Mesenchymal stem cell (in vitro differentiated cells and primary cell): ENCODE data around the gene CABP1.

ENCODE experiments used
- DNase-seq: peaks from one replicate; pipeline ENCODE4 v3.0.0-alpha.2; 2013
- H2AFZ ChIP-seq: one replicate; pipeline ENCODE4 v1.6.1; 2013; ENCODE audit warnings: low read depth, mild to moderate bottlenecking, control low read depth, inconsistent platforms, low read length, moderate library complexity
- H2AK5ac ChIP-seq: 2 replicates; pipeline ENCODE4 v1.6.1; 2013; ENCODE audit warnings: low read length, moderate library complexity, mild to moderate bottlenecking, inconsistent platforms; ENCODE audit not compliant: severe bottlenecking
- H2BK120ac ChIP-seq: one replicate; pipeline ENCODE4 v1.6.1; 2013; ENCODE audit warnings: low read depth, mild to moderate bottlenecking, inconsistent platforms, low read length, moderate library complexity
- H2BK12ac ChIP-seq, 2 experiments: one replicate each; pipeline ENCODE4 v1.6.1; 2013; ENCODE audit warnings: inconsistent platforms in 2 of 2, low read length in 2 of 2, mild to moderate bottlenecking in 2 of 2, moderate library complexity in 2 of 2, control low read depth in 1 of 2
- H2BK15ac ChIP-seq: one replicate; pipeline ENCODE4 v1.6.1; 2013; ENCODE audit warnings: mild to moderate bottlenecking, low read depth, inconsistent platforms; ENCODE audit not compliant: poor library complexity, severe bottlenecking
- H2BK5ac ChIP-seq: 2 replicates; pipeline ENCODE4 v1.6.1; 2013; ENCODE audit warnings: low read depth, mild to moderate bottlenecking, low read length, control low read depth, inconsistent platforms; ENCODE audit not compliant: poor library complexity, severe bottlenecking
- H3K14ac ChIP-seq, 2 experiments: one replicate each; pipeline ENCODE4 v1.6.1; 2013; ENCODE audit warnings: inconsistent platforms in 2 of 2, low read length in 2 of 2, control low read depth in 1 of 2, mild to moderate bottlenecking in 1 of 2, moderate library complexity in 1 of 2
- H3K18ac ChIP-seq, 2 experiments: one replicate each; pipeline ENCODE4 v1.6.1; 2013; ENCODE audit warnings: inconsistent platforms in 2 of 2, low read length in 2 of 2, control low read depth in 1 of 2, low read depth in 1 of 2, mild to moderate bottlenecking in 1 of 2
- H3K23ac ChIP-seq, 2 experiments: one replicate each; pipeline ENCODE4 v1.6.1; 2013; ENCODE audit warnings: inconsistent platforms in 2 of 2, low read length in 2 of 2, mild to moderate bottlenecking in 2 of 2, moderate library complexity in 2 of 2, control low read depth in 1 of 2
- H3K27ac ChIP-seq: 2 replicates; pipeline ENCODE4 v1.5.1; 2013; ENCODE audit warnings: mild to moderate bottlenecking, moderate library complexity, low read length, control low read depth, inconsistent platforms; ENCODE audit not compliant: poor library complexity, severe bottlenecking
- H3K27me3 ChIP-seq, 2 experiments: 2 replicates each; pipeline versions ENCODE4 v1.6.1 to v1.7.0; 2013; ENCODE audit warnings: low read length in 2 of 2, mild to moderate bottlenecking in 2 of 2, moderate library complexity in 2 of 2, control low read depth in 1 of 2, inconsistent platforms in 1 of 2; ENCODE audit not compliant: control insufficient read depth in 1 of 2, insufficient read depth in 1 of 2
- H3K36me3 ChIP-seq, 2 experiments: 2 replicates each; pipeline versions ENCODE4 v1.6.1 to v1.7.0; 2013; ENCODE audit warnings: low read length in 2 of 2, control low read depth in 1 of 2, inconsistent platforms in 1 of 2, low read depth in 1 of 2, mild to moderate bottlenecking in 1 of 2; ENCODE audit not compliant: insufficient read depth in 2 of 2, control insufficient read depth in 1 of 2
- H3K4ac ChIP-seq, 2 experiments: one replicate each; pipeline ENCODE4 v1.6.1; 2013; ENCODE audit warnings: inconsistent platforms in 2 of 2, low read length in 2 of 2, mild to moderate bottlenecking in 2 of 2, moderate library complexity in 2 of 2, control low read depth in 1 of 2, low read depth in 1 of 2
- H3K4me1 ChIP-seq: 2 replicates; pipeline ENCODE4 v1.6.1; 2013; ENCODE audit warnings: low read depth, low read length, control low read depth; ENCODE audit not compliant: control insufficient read depth, insufficient read depth
- H3K4me2 ChIP-seq: 2 replicates; pipeline ENCODE4 v1.6.1; 2013; ENCODE audit warnings: low read length, mild to moderate bottlenecking, inconsistent platforms; ENCODE audit not compliant: poor library complexity, severe bottlenecking
- H3K4me3 ChIP-seq, 2 experiments: 2 replicates each; pipeline versions ENCODE4 v1.5.1 to v1.7.0; 2013; ENCODE audit warnings: low read length in 2 of 2, mild to moderate bottlenecking in 2 of 2, control low read depth in 1 of 2, low read depth in 1 of 2; ENCODE audit not compliant: insufficient read depth in 1 of 2
- H3K79me1 ChIP-seq: replicated peaks from 2 replicates; pipeline ENCODE4 v1.6.1; 2013; ENCODE audit warnings: mild to moderate bottlenecking, control low read depth, low read length, inconsistent platforms; ENCODE audit not compliant: poor library complexity, severe bottlenecking
- H3K9ac ChIP-seq: 2 replicates; pipeline ENCODE4 v1.7.0; 2013; ENCODE audit warnings: mild to moderate bottlenecking, low read length, moderate library complexity
- H3K9me3 ChIP-seq: 2 replicates; pipeline ENCODE4 v1.7.0; 2013; ENCODE audit warnings: mild to moderate bottlenecking, low read length; ENCODE audit not compliant: control insufficient read depth
- H4K8ac ChIP-seq: one replicate; pipeline ENCODE4 v1.6.1; 2013; ENCODE audit warnings: inconsistent platforms, mild to moderate bottlenecking, low read length, moderate library complexity
- H4K91ac ChIP-seq: one replicate; pipeline ENCODE4 v1.6.1; 2013; ENCODE audit warnings: mild to moderate bottlenecking, low read length, inconsistent platforms
- WGBS: methylation state at CpG from one replicate; pipeline ENCODE4 v1.1.7; 2013; ENCODE audit warnings: mixed read lengths; 5-methylcytosine and 5-hydroxymethylcytosine counted together

Gene CABP1

DNA sequence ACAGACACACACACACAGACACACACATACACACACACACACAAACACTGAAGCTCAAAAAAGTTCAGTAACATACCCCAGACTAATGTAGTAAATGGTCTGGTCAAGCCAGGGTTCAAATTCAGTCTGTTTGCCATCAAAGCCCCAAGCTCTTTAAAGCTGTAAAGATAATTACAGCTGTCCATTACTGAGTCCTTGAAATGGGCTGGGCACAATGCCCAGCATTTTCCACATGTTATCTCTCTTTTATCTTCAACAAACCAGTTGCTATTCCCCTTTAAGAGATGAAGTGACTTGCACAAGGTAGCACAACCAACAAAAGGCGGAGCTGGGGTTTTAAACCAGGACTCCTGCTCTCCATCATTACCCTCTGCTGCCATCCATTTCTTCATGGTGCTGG, 62.2 kb downstream of the CABP1 start:
- H2AFZ ChIP-seq = no peak overlapping the region
- peaks cover 53 to 71% of the 10 kb centered on the region in 2 experiments for H3K36me3 ChIP-seq
- peaks cover 1% of the 10 kb centered on the region for H3K4me1 ChIP-seq
- H3K4ac ChIP-seq = no peak overlapping the region
- no peak overlapping the region for H2BK15ac ChIP-seq
- H3K14ac ChIP-seq = no peak overlapping the region
- H3K4me3 ChIP-seq = no peak overlapping the region
- no peak overlapping the region for H3K27ac ChIP-seq
- H2AK5ac ChIP-seq = no peak overlapping the region
- H3K79me1 ChIP-seq = peaks cover 36% of the 10 kb centered on the region
- no peak overlapping the region for H3K18ac ChIP-seq
- H2BK120ac ChIP-seq = no peak overlapping the region
- no peaks in the 10 kb centered on the region for H3K9me3 ChIP-seq
- no peak overlapping the region for H4K91ac ChIP-seq
- no peak for DNase-seq
- H4K8ac ChIP-seq = no peak overlapping the region
- H2BK5ac ChIP-seq = no peak overlapping the region
- 88% methylated on average over 1 of the region's 1 CpG for WGBS
- no peaks in the 10 kb centered on the region for H3K27me3 ChIP-seq
- H2BK12ac ChIP-seq = no peak overlapping the region
- H3K9ac ChIP-seq = no peak overlapping the region
- no peak overlapping the region for H3K23ac ChIP-seq
- no peak overlapping the region for H3K4me2 ChIP-seq

DNA sequence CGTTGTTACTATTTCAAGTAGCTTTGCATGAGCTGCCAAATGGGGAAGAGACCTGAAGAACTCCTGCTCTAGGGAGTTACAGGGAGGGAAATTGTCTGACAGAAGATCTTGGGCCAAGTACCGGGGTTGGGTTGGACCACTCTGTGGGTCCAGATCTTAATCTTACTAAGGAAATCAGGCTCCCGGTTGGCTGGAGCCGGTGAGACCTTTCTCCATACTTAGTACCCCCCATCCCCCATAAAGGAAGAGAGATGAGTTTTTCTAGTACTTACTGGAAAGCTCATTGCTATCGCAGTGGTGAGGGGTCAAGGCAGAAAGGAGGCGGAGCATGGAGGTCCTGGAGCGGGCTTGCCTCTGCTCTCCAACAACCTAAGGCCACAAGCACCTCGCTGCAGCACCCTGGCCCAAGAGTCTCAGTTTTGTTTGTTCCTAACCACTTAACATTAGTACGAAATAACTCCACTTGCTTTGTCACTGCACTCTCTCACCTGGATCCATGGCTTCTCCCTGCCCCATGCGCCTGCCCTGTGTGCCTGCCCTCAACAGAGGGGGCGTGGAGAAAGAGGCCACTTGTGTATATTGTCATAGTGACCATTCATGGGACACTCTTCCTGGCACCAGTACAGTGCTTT, 63.0 kb downstream of the CABP1 start:
- no peak overlapping the region for H2AFZ ChIP-seq
- peaks cover 1% of the 10 kb centered on the region for H3K4me1 ChIP-seq
- H3K4me2 ChIP-seq = no peak overlapping the region
- no peak overlapping the region for H4K91ac ChIP-seq
- H3K9me3 ChIP-seq = no peaks in the 10 kb centered on the region
- H3K4ac ChIP-seq = no peak overlapping the region
- no peak overlapping the region for H3K4me3 ChIP-seq
- H2BK5ac ChIP-seq = no peak overlapping the region
- 98% methylated on average over 8 of the region's 11 CpGs for WGBS
- H3K23ac ChIP-seq = peak overlapping the region in 1 of 2 experiments; percentile 43
- no peaks in the 10 kb centered on the region for H3K27me3 ChIP-seq
- no peak overlapping the region for H2BK120ac ChIP-seq
- H4K8ac ChIP-seq = no peak overlapping the region
- no peak overlapping the region for H3K14ac ChIP-seq
- H3K9ac ChIP-seq = no peak overlapping the region
- H2AK5ac ChIP-seq = no peak overlapping the region
- no peak overlapping the region for H2BK15ac ChIP-seq
- H3K27ac ChIP-seq = no peak overlapping the region
- DNase-seq = no peak
- no peak overlapping the region for H3K18ac ChIP-seq
- H3K79me1 ChIP-seq = peaks cover 30% of the 10 kb centered on the region
- no peak overlapping the region for H2BK12ac ChIP-seq
- peaks cover 46 to 63% of the 10 kb centered on the region in 2 experiments for H3K36me3 ChIP-seq

DNA sequence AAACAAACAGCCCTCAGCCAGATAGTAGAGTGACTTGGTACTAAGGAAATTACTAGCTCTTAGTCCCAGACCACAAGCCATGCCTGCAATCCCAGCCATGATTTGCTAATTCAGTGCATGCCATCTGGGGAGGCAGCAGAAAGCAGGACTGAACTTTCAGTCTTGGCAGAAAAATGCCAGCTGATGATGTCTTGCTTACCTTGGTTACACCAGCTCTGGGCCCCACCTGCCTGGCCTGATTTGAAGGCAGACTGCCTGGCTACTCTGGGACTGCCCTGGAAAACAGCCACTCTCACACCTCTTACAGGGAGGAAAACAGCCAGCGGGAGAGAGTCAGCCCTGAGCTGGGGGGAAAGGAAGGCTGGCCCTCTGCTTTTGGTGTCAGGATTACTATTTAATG, 65.2 kb downstream of the CABP1 start:
- Histone ChIP-seq H3K4me1 (peaks cover 7% of the 10 kb centered on the region), H4K8ac (no peak overlapping the region), H2AK5ac (no peak overlapping the region), H3K27ac (no peak overlapping the region), H3K4ac (no peak overlapping the region), H2BK12ac (no peak overlapping the region), H3K14ac (no peak overlapping the region), H3K79me1 (peaks cover 17% of the 10 kb centered on the region), H3K23ac (no peak overlapping the region), H2BK5ac (no peak overlapping the region), H3K27me3 (no peaks in the 10 kb centered on the region), H3K36me3 (peaks cover 35 to 41% of the 10 kb centered on the region in 2 experiments), H2BK15ac (no peak overlapping the region), H2BK120ac (no peak overlapping the region), H3K18ac (no peak overlapping the region), H3K9ac (no peak overlapping the region), H3K4me3 (no peak overlapping the region), H3K9me3 (no peaks in the 10 kb centered on the region), H3K4me2 (no peak overlapping the region), H2AFZ (no peak overlapping the region), H4K91ac (no peak overlapping the region)
- no peak for DNase-seq
- WGBS = no CpG with 5 or more reads among the region's 1 CpG

DNA sequence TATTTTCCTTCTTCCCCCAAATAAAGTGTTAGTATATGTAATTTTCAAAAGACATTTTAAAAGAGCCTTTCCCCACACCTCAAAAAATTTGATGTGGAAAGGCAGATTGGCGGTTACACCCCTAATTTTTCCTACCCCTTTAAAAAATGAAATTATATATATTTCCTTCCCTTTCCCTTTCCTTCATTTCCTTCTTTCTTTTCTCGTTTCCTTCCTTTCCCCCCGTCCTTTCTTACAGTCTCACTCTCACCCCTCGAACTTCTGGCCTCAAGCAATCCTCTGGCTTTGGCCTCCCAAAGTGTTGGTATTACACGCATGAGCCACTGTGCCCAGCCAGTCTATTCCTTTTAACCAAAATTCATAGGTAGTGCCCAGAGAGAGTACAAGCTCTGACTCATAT, 65.6 kb downstream of the CABP1 start:
- Histone ChIP-seq H2AFZ (no peak overlapping the region), H3K9ac (no peak overlapping the region), H3K27me3 (no peaks in the 10 kb centered on the region), H3K23ac (no peak overlapping the region), H3K4me1 (peaks cover 8% of the 10 kb centered on the region), H3K79me1 (peaks cover 13% of the 10 kb centered on the region), H4K91ac (no peak overlapping the region), H2AK5ac (no peak overlapping the region), H3K4ac (no peak overlapping the region), H3K36me3 (peaks cover 30 to 37% of the 10 kb centered on the region in 2 experiments), H2BK120ac (no peak overlapping the region), H4K8ac (no peak overlapping the region), H2BK12ac (no peak overlapping the region), H2BK5ac (no peak overlapping the region), H3K9me3 (no peaks in the 10 kb centered on the region), H3K4me3 (no peak overlapping the region), H3K18ac (no peak overlapping the region), H3K4me2 (no peak overlapping the region), H3K14ac (no peak overlapping the region), H2BK15ac (no peak overlapping the region), H3K27ac (no peak overlapping the region)
- DNase-seq = no peak
- whole genome bisulfite sequencing = 94% methylated on average over 5 of the region's 5 CpGs
